Measurements from ENCODE around the gene TTC14. TPM values are rescaled to one million over a fixed set of nuclear protein-coding genes. Genes with fewer than 3 reads are reported as not detected.

Gene TTC14
- total RNA-seq, 1 experiment from 2014 or later = 33.3 TPM

DNA sequence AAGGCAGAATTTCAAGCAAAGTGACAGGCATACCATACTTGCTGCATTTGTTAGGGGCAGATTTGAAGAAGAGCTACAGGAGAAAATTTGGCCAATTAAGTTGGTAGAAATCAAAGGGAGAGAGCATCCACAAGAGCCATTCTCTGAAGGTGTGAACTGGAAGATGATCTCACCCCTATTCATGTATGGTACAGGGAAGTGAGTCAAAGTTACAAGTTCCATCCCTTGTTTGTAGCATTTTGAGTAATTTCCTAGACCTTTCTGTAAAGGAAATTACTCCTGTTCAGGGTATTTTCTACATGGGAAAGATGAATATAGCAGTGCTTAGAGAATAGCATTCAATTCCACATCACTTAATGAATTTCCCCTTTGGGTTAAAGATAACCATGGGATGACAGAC, 28.4 kb downstream of the TTC14 start:
- no peak for DNase-seq (ENCODE audit: low read depth)

DNA sequence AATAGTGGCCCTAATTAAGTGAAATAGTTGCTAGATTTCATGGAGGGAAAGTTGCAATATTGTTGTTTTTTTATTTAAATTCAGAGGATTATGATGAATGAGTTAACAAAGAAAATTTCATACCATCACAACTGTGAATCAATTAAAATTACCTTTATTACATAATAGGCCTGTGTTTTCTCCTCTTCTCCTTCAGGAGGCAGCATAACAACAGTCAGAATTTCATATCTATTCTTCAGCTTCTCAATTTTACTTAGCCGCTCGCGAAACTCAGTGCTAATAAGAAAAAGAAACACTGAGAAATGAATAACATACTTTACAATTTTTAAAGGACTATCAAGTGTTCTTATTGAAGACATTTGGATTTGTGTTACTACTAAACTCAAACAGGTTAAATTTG, 29.4 kb downstream of the TTC14 start:
- no peak for DNase-seq (ENCODE audit: low read depth)

DNA sequence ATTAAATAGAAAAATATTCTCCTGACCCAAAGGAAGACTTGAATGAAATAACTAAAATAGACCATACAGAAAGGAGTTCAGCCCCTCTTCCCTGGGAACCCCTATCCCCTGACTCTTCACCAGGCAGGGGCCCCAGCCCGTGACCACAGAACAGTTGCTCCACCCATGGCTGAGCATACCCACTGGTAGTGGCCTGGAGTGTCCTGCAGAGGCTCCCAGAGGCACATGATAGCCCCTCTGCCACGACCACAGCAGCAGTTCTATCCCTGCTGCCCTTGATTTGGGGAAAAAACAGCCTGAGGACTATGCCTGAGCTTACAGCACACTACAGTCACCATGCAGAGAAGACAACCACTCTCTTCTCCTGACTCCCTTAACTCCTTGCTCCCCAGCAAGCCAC, 31.8 kb downstream of the TTC14 start:
- DNase-seq (ENCODE audit: low read depth) = no peak

DNA sequence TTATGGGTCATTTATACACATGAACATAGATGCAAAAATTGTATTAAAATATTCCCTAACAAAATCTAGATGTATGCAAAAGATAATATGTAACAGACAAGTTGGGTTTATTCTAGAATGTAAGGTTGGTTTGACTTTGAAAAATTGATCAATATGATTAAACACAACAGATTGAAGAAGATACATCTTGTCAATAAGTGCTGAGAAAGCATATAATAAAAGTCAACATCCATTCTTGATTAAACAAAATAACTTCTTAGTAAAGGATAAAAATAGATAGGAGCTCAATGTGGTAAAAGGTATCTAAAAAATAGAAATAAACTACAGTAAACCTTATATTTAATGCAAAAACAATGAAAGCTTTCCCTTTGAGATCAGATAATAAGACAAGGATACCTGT, 39.0 kb downstream of the TTC14 start:
- DNase-seq (ENCODE audit: low read depth) = no peak

DNA sequence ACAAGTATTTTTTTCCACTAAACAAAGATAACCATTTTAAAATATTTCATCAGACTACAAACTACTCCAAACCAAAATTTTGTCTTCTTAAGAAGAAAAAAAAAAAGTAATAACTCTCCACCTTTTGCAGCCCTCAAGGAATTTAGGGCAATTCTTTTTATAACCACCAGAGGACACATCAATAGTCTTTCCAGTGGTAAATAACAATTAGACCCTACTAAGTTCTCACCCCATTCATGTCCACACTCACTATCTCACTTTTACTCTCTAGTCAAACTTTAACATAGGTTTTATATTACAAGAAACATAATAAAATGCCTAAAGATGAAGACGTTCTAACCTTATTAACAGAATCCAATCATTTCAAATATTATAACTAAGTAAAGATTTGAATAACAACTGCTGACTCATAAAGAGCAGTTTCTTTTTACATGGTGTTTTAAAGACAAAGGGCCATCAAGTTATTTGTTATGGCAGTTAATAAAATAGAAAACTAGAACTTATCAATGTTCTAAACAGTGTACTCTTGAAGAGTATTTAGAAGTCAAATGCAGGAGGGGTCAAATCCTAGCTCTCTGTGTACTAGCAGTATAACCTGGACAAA, 44.3 kb downstream of the TTC14 start:
- no peak for DNase-seq (ENCODE audit: low read depth)

DNA sequence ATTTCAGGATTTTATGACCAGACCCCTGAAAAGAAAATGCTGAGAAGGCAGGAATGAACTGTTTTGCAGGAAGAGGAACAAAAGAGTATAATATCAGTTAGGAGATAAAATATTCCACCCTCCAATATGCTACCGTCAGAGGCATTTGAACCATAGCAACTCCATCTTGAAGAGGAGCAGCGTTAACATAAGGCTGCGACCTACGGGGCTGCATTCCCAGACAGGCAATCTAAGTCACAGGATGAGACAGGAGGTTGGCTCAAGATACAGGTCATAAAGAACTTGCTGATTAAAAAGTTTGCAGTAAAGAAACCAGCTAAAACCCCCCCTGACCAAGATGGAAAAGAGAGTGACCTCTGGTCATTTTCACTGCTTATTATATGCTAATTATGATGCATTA, 54.4 kb downstream of the TTC14 start:
- DNase-seq (ENCODE audit: low read depth) = no peak

DNA sequence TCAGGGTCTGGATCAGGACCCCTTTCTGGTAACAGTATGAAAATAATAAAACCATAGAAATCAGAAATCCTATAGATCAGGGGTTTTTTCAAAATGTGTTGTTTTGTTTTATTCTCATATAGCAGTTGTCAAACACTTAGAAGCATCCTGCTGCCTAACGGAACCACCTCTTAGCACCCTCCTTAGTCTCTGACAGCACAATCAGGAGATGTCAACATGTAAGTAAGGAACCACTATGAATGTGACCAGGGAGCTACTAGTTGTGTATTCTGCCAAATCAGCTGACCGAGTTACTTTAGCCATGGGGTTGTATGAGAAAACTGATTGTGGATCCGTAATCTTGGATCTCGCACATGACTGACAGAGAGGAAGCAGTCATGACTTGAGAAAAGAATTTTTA, 55.1 kb downstream of the TTC14 start:
- DNase-seq (ENCODE audit: low read depth) = no peak

Other genes starting within 250 kb of the TTC14 start
- gene CCDC39, start 77.3 kb downstream of the TTC14 start, total RNA-seq (2014; rRNA removed; shearing (Covaris generic)) = not detected in 2 replicates

Data from M059J (cell line).